B cell (primary cell): ENCODE data around the gene CCM2. TPM values are rescaled to one million over a fixed set of nuclear protein-coding genes. Genes with fewer than 3 reads are reported as not detected.

Source experiments
- polyA plus RNA-seq: library from polyadenylated mRNA; depleted of rRNA; stranded (reverse); fragments of >200 nt; gene quantifications from 2 replicates; pipeline ENCODE4 v1.2.3, GENCODE V29; 2012
- small RNA-seq: library from RNA; depleted of rRNA; stranded (forward); fragments of <200 nt; gene quantifications from one replicate; pipeline ENCODE3, GENCODE V24; 2012; ENCODE audit warnings: low replicate concordance, low read depth; ENCODE audit not compliant: insufficient read length
- total RNA-seq, 2 donors: library from RNA; stranded (reverse); fragments of 120-200 nt in 1 of 2; gene quantifications; 1 replicate in 1 of 2; 2 replicates in 1 of 2; pipeline versions ENCODE4 v1.2.3 to v1.2.4, GENCODE V29; 2013 to 2022

The CCM2 gene
- total and polyA plus RNA-seq, 2 donors (not counting 1 experiment from before 2014, with no cell fraction given): 150 to 201 TPM

Small RNA genes within 50 kb of the gene (small RNA-seq; reads per million reads assigned to genes)
- gene SNORA5A (99.6 reads per million, percentile 95 among the genes with 10 or more reads in this experiment), gene SNORA5B (not detected), gene SNORA5C (38.5 reads per million, percentile 92 among the genes with 10 or more reads in this experiment)

Other genes with a start within 250 kb of the CCM2 start
- 773 and 807 TPM in 2 replicates for gene PPIA, start 203.5 kb upstream of the CCM2 start, total RNA-seq
- gene PPIA, start 203.5 kb upstream of the CCM2 start, polyA plus RNA-seq: 1,447 and 1,498 TPM in 2 replicates
- 125 and 129 TPM in 2 replicates for gene H2AZ2, start 152.1 kb upstream of the CCM2 start, total RNA-seq
- gene H2AZ2, start 152.1 kb upstream of the CCM2 start, polyA plus RNA-seq: 55.3 and 72.6 TPM in 2 replicates
- 28.6 and 29.1 TPM in 2 replicates for gene PURB, start 114.7 kb upstream of the CCM2 start, total RNA-seq
- gene PURB, start 114.7 kb upstream of the CCM2 start, polyA plus RNA-seq: 6.4 and 10.4 TPM in 2 replicates
- gene MYO1G, start 21.2 kb upstream of the CCM2 start, total RNA-seq: 104 and 107 TPM in 2 replicates
- gene MYO1G, start 21.2 kb upstream of the CCM2 start, polyA plus RNA-seq: 204 and 239 TPM in 2 replicates
- gene NACAD, start 88.8 kb downstream of the CCM2 start, total RNA-seq: 0.41 and 0.49 TPM in 2 replicates
- gene NACAD, start 88.8 kb downstream of the CCM2 start, polyA plus RNA-seq: 0.04 and 0.22 TPM in 2 replicates
- 111 and 116 TPM in 2 replicates for gene TBRG4, start 111.5 kb downstream of the CCM2 start, total RNA-seq
- gene TBRG4, start 111.5 kb downstream of the CCM2 start, polyA plus RNA-seq: 77.9 and 92.8 TPM in 2 replicates
- not detected in 2 replicates for gene RAMP3, start 157.6 kb downstream of the CCM2 start, total RNA-seq
- not detected in 2 replicates for gene RAMP3, start 157.6 kb downstream of the CCM2 start, polyA plus RNA-seq